Measurements from ENCODE around the gene PREPL. TPM values are rescaled to one million over a fixed set of nuclear protein-coding genes. Genes with fewer than 3 reads are reported as not detected.
A peak's percentile ranks its signal among the peaks of the same experiment; 100 is the strongest.

Gene PREPL
- total and polyA plus RNA-seq, 10 of the 15 experiments (the other 5 are each of a cell fraction or from before 2014, with no cell fraction given): 9.2 to 43.0 (median 20.4) TPM

- POLR2A ChIA-PET: no interaction called here
- no peak for DNase-seq (ENCODE audit: low read depth, low spot score)
- intact Hi-C loops (cut with micrococcal nuclease; ENCODE audit: unreplicated experiment): loop anchor here (1.0 to 5.0 kb wide), 2 partner anchors 208 to 253 kb away; no protein-coding TSS in a partner anchor
Measured at GRCh38 chr2:44295113-44295512, 66.2 kb downstream of the PREPL start.

GRCh38 chr2:44291281-44292248 lies 69.7 kb downstream of the PREPL start:
- no peaks in the 10 kb centered on the region for H3K4me1 ChIP-seq (ENCODE audit: control insufficient read depth, insufficient read depth, low read length)
- POLR2A ChIA-PET: no interaction called here
- CTCF ChIA-PET: interaction anchor here (0.7 to 1.8 kb wide), 8 partner anchors 37 to 245 kb away, joined by 3 to 7 read pairs (median 4); no protein-coding TSS in a partner anchor
- no peaks in the 10 kb centered on the region; a peak in 1 of 4 replicates for H3K27me3 ChIP-seq (replicated peaks in 1 of 2; ENCODE audit: control insufficient read depth in 2 of 2, insufficient read depth in 2 of 2, low read length in 1 of 2)
- no peak overlapping the region for H3K9ac ChIP-seq (ENCODE audit: control insufficient read depth, insufficient read depth, low read length)
- WGBS (ENCODE audit: insufficient coverage, insufficient replicate concordance, low lambda C conversion rate, missing lambda C conversion rate): 47% methylated on average over 8 of the region's 8 CpGs
- H4K20me1 ChIP-seq (ENCODE audit: control insufficient read depth, insufficient read depth): no peaks in the 10 kb centered on the region
- no peaks in the 10 kb centered on the region for H3K9me3 ChIP-seq (replicated peaks; ENCODE audit: control insufficient read depth, insufficient read depth, low read length)
- peak; percentile 45 for TF ChIP-seq RAD21 (IDR thresholded peaks at IDR 0.05; ENCODE audit: insufficient read depth, low read depth, low read length)
- no peak for TF ChIP-seq STAT1 (conservative IDR thresholded peaks at IDR 0.05)
- peak; percentile 23; the same call in 1 of the 2 replicates for TF ChIP-seq SPI1 (IDR thresholded peaks at IDR 0.05; ENCODE audit: borderline replicate concordance, insufficient read depth, low read depth, low read length)
- TF ChIP-seq ZBED1 (IDR thresholded peaks at IDR 0.05; ENCODE audit: borderline replicate concordance): no peak
- no peak for TF ChIP-seq NR2C2 (IDR thresholded peaks at IDR 0.05; ENCODE audit: borderline replicate concordance, control insufficient read depth, insufficient read length, low read depth)
- TF ChIP-seq EP300 (IDR thresholded peaks at IDR 0.05; ENCODE audit: borderline replicate concordance in 1 of 2, control insufficient read depth in 1 of 2, low read depth in 2 of 2, low read length in 2 of 2): no peak
- TF ChIP-seq CTCF (IDR thresholded peaks at IDR 0.05 in 2 of 3, conservative IDR thresholded peaks at IDR 0.05 in 1 of 3; ENCODE audit: control insufficient read depth in 2 of 3, extremely low read depth in 1 of 3, insufficient read depth in 1 of 3, low read depth in 3 of 3, low read length in 3 of 3): peak; percentile 8 to 51 (median 37); a peak in 3 of 6 replicates
- no peak for TF ChIP-seq FOXK2 (IDR thresholded peaks at IDR 0.05)
- TF ChIP-seq SMC3 (IDR thresholded peaks at IDR 0.05; ENCODE audit: borderline replicate concordance, low read length): peak; percentile 49; the same call in 1 of the 2 replicates
- ATAC-seq (peak; percentile 71), FAIRE-seq (no peak), DNase-seq (ENCODE audit: low read depth, low spot score) (no peak)
- RAD21 ChIA-PET (ENCODE audit: unreplicated experiment): interaction anchor here (0.9 kb wide), 1 partner anchor 204 kb away, joined by 3 read pairs; no protein-coding TSS in a partner anchor
- intact Hi-C loops (cut with micrococcal nuclease; ENCODE audit: unreplicated experiment) (loop anchor here (1.0 to 2.0 kb wide), 2 partner anchors 47 to 205 kb away; no protein-coding TSS in a partner anchor), in situ Hi-C loops (cut with MboI) (no loop called here)
- no TSS peak for BruUV-seq (replicated peaks)
- no peaks in the 10 kb centered on the region for H3K79me2 ChIP-seq (ENCODE audit: control insufficient read depth, insufficient read depth, low read length)
- SMC1A ChIA-PET (ENCODE audit: uncharacterized antibody, unreplicated experiment): interaction anchor here (0.6 to 2.4 kb wide), 7 partner anchors 10 to 247 kb away, joined by 3 to 11 read pairs (median 5); no protein-coding TSS in a partner anchor
- H3K36me3 ChIP-seq (ENCODE audit: control insufficient read depth in 2 of 2, insufficient read depth in 2 of 2, low read length in 1 of 2): no peaks in the 10 kb centered on the region
- no peak overlapping the region for H2AFZ ChIP-seq (ENCODE audit: control insufficient read depth, low read depth, low read length)
- no peak overlapping the region for H3K4me2 ChIP-seq (ENCODE audit: control insufficient read depth, insufficient read depth)
- H3K27ac ChIP-seq (ENCODE audit: control insufficient read depth, insufficient read depth): no peak overlapping the region
- H3K4me3 ChIP-seq: no peak overlapping the region

More at GRCh38 chr2:44295113-44295512, 66.2 kb downstream of the PREPL start:
- in situ Hi-C loops (cut with MboI): no loop called here
- H3K36me3 ChIP-seq (ENCODE audit: control insufficient read depth in 2 of 2, insufficient read depth in 2 of 2, low read length in 1 of 2): no peaks in the 10 kb centered on the region
- WGBS (ENCODE audit: insufficient coverage, insufficient replicate concordance, low lambda C conversion rate, missing lambda C conversion rate): 52% methylated on average over 5 of the region's 5 CpGs
- CTCF ChIA-PET: interaction anchor here (0.5 to 3.6 kb wide), 15 partner anchors 14 to 661 kb away, joined by 3 to 22 read pairs (median 4); no protein-coding TSS in a partner anchor
- SMC1A ChIA-PET (ENCODE audit: uncharacterized antibody, unreplicated experiment): interaction anchor here (0.6 to 3.1 kb wide), 8 partner anchors 9 to 250 kb away, joined by 3 to 13 read pairs (median 3); no protein-coding TSS in a partner anchor
- no peak overlapping the region for H3K27ac ChIP-seq (ENCODE audit: control insufficient read depth, insufficient read depth)
- no peak overlapping the region for H3K4me3 ChIP-seq
- H3K4me2 ChIP-seq (ENCODE audit: control insufficient read depth, insufficient read depth): no peak overlapping the region
- no peak for ATAC-seq
- no peaks in the 10 kb centered on the region for H3K9me3 ChIP-seq (replicated peaks; ENCODE audit: control insufficient read depth, insufficient read depth, low read length)
- FAIRE-seq: no peak
- no peak for TF ChIP-seq NR2C2 (IDR thresholded peaks at IDR 0.05; ENCODE audit: borderline replicate concordance, control insufficient read depth, insufficient read length, low read depth)
- no peak overlapping the region for H2AFZ ChIP-seq (ENCODE audit: control insufficient read depth, low read depth, low read length)
- no peaks in the 10 kb centered on the region; a peak in 1 of 4 replicates for H3K27me3 ChIP-seq (replicated peaks in 1 of 2; ENCODE audit: control insufficient read depth in 2 of 2, insufficient read depth in 2 of 2, low read length in 1 of 2)
- no peak overlapping the region for H3K9ac ChIP-seq (ENCODE audit: control insufficient read depth, insufficient read depth, low read length)
- no peaks in the 10 kb centered on the region for H3K4me1 ChIP-seq (ENCODE audit: control insufficient read depth, insufficient read depth, low read length)
- no TSS peak for BruUV-seq (replicated peaks)
- no peaks in the 10 kb centered on the region for H3K79me2 ChIP-seq (ENCODE audit: control insufficient read depth, insufficient read depth, low read length)
- no peaks in the 10 kb centered on the region for H4K20me1 ChIP-seq (ENCODE audit: control insufficient read depth, insufficient read depth)
- RAD21 ChIA-PET (ENCODE audit: unreplicated experiment): interaction anchor here (1.0 kb wide), 2 partner anchors 51 to 52 kb away, joined by 3 read pairs; no protein-coding TSS in a partner anchor
